Endothelial cell of umbilical vein (primary cell): Measurements from ENCODE around the gene CASK. TPM values are rescaled to one million over a fixed set of nuclear protein-coding genes. Genes with fewer than 3 reads are reported as not detected.

Source experiments
- BruUV-seq: library from RNA; stranded (reverse); fragments of 400-500 nt; replicated peaks from 2 replicates; lab custom pipeline; 2021; lab: Mats Ljungman, UMichigan
- CTCF ChIA-PET: fragments of 300-600, 350-600 bp; sonication (Branson Sonifier 250); formaldehyde crosslinking; loops from one replicate; lab custom pipeline; 2021; ENCODE audit warnings: antibody characterized with exemption, inconsistent platforms; lab: Charles Lee
- POLR2A ChIA-PET: fragments of 300-600, 350-600 bp; sonication (Branson Sonifier 250); formaldehyde crosslinking; loops from one replicate; lab custom pipeline; 2021; ENCODE audit warnings: antibody characterized with exemption, inconsistent platforms; lab: Charles Lee
- DNase-seq: peaks from one replicate; pipeline ENCODE4 v3.0.0-alpha.2; 2011; ENCODE audit warnings: low read depth, low spot score
- FAIRE-seq: peaks from 2 replicates; lab custom pipeline; 2011; peaks lifted over from hg19 to GRCh38; lab: Jason Lieb, UNC
- H2AFZ ChIP-seq: 2 replicates; pipeline ENCODE4 v1.6.0; 2012; ENCODE audit warnings: low read depth, low read length, control low read depth, inconsistent platforms
- H3K27ac ChIP-seq: 2 replicates; pipeline ENCODE4 v1.5.1; 2011; ENCODE audit warnings: low read depth, mild to moderate bottlenecking, control low read depth, low read length, moderate library complexity; ENCODE audit not compliant: insufficient read depth
- H3K27me3 ChIP-seq, 2 experiments: 2 replicates each; pipeline versions ENCODE4 v1.6.0 to v1.6.1; 2011; ENCODE audit warnings: low read length in 2 of 2, mixed read lengths in 1 of 2; ENCODE audit not compliant: control insufficient read depth in 2 of 2, insufficient read depth in 2 of 2
- H3K36me3 ChIP-seq, 2 experiments: 2 replicates in 1 of 2; 3 replicates in 1 of 2; pipeline ENCODE4 v1.5.1; 2011; ENCODE audit warnings: low read length in 2 of 2, mild to moderate bottlenecking in 1 of 2, moderate library complexity in 1 of 2; ENCODE audit not compliant: control insufficient read depth in 2 of 2, insufficient read depth in 2 of 2; ENCODE audit errors: extremely low read depth in 1 of 2
- H3K4me1 ChIP-seq: 3 replicates; pipeline ENCODE4 v1.5.1; 2011; ENCODE audit warnings: mild to moderate bottlenecking, low read length; ENCODE audit not compliant: control insufficient read depth, insufficient read depth; ENCODE audit errors: extremely low read depth
- H3K4me2 ChIP-seq: 2 replicates; pipeline ENCODE4 v1.6.1; 2011; ENCODE audit warnings: low read length, control low read depth, mixed read lengths; ENCODE audit not compliant: insufficient read depth
- H3K4me3 ChIP-seq, 3 experiments: fragments of 200-600 bp in 1 of 3; sonication (generic), shearing (Covaris generic) in 1 of 3; replicated peaks in 1 of 3; 2 replicates each; pipeline ENCODE4 v1.5.1; 2011 to 2016; ENCODE audit warnings: control low read depth in 3 of 3, low read length in 3 of 3, mild to moderate bottlenecking in 2 of 3, inconsistent platforms in 1 of 3, low read depth in 1 of 3, moderate library complexity in 1 of 3; ENCODE audit not compliant: insufficient read depth in 1 of 3
- H3K79me2 ChIP-seq: 2 replicates; pipeline ENCODE4 v1.6.0; 2012; ENCODE audit warnings: low read length, inconsistent platforms; ENCODE audit not compliant: control insufficient read depth, insufficient read depth
- H3K9ac ChIP-seq: replicated peaks from 2 replicates; pipeline ENCODE3; 2011; ENCODE audit warnings: low read length, control low read depth; ENCODE audit not compliant: insufficient read depth; ENCODE audit errors: extremely low read depth
- H3K9me1 ChIP-seq: replicated peaks from 3 replicates; pipeline ENCODE4 v1.6.0; 2011; ENCODE audit warnings: mild to moderate bottlenecking, low read length; ENCODE audit not compliant: control insufficient read depth, insufficient read depth; ENCODE audit errors: extremely low read depth
- H3K9me3 ChIP-seq: replicated peaks from 2 replicates; pipeline ENCODE4 v1.5.1; 2012; ENCODE audit warnings: low read length, inconsistent platforms; ENCODE audit not compliant: control insufficient read depth, insufficient read depth
- H4K20me1 ChIP-seq: replicated peaks from 2 replicates; pipeline ENCODE3; 2011; ENCODE audit warnings: mild to moderate bottlenecking, low read length; ENCODE audit not compliant: control insufficient read depth, insufficient read depth; ENCODE audit errors: extremely low read depth
- EZH2 ChIP-seq: IDR thresholded peaks from 2 replicates; pipeline ENCODE4 v1.6.1; 2012; ENCODE audit warnings: borderline replicate concordance, low read depth, mild to moderate bottlenecking, moderate library complexity, low read length, inconsistent platforms; ENCODE audit not compliant: severe bottlenecking
- FOS ChIP-seq: IDR thresholded peaks from 2 replicates; pipeline ENCODE4 v1.6.1; 2011; ENCODE audit warnings: mild to moderate bottlenecking, low read length, moderate library complexity, borderline replicate concordance; ENCODE audit not compliant: insufficient read depth
- GATA2 ChIP-seq: IDR thresholded peaks from 2 replicates; pipeline ENCODE4 v1.7.0; 2011; ENCODE audit warnings: low read depth, mild to moderate bottlenecking, moderate library complexity, mixed read lengths, low read length; ENCODE audit not compliant: insufficient read length, insufficient read depth
- JUN ChIP-seq: IDR thresholded peaks from 2 replicates; pipeline ENCODE4 v1.6.1; 2011; ENCODE audit warnings: borderline replicate concordance, low read depth; ENCODE audit not compliant: insufficient read length, insufficient read depth
- MYC ChIP-seq: IDR thresholded peaks from one replicate; pipeline ENCODE4 v1.6.1; 2011; ENCODE audit warnings: mild to moderate bottlenecking, low read depth, low read length
- POLR2A ChIP-seq: IDR thresholded peaks from 2 replicates; pipeline ENCODE4 v1.6.1; 2012; ENCODE audit warnings: low read depth, mild to moderate bottlenecking, control low read depth, low read length
- POLR2AphosphoS5 ChIP-seq: IDR thresholded peaks from 2 replicates; pipeline ENCODE4 v1.6.1; 2012; ENCODE audit warnings: low read depth, mild to moderate bottlenecking, control low read depth, low read length, moderate library complexity; ENCODE audit not compliant: insufficient read depth
- dilution Hi-C: fragments of 300-500 bp; cut with MboI; formaldehyde crosslinking; loops from one replicate; pipeline ENCODE4 v1.15.0; 2019; ENCODE audit warnings: low sequenced_read_pairs; ENCODE audit not compliant: extremely low pct_ligation_motif_present
- intact Hi-C: fragments of 100-400 bp; cut with micrococcal nuclease; formaldehyde crosslinking; loops from one replicate; pipeline ENCODE4 v1.10.0; 2022
- polyA plus RNA-seq, 4 experiments: library from polyadenylated mRNA; depleted of rRNA in 3 of 4; stranded (reverse) in 3 of 4; unstranded in 1 of 4; fragments of >200 nt; gene quantifications; 2 replicates each; pipeline versions ENCODE4 v1.2.1 to v1.2.3, GENCODE V29; 2011 to 2012; ENCODE audit warnings: missing spikeins in 1 of 4
- total RNA-seq: library from RNA; stranded (reverse); gene quantifications from 2 replicates; pipeline ENCODE4 v1.2.3, GENCODE V29; 2021
- TF ChIP-seq, protein P1 (sequence below): IDR thresholded peaks from 2 replicates; pipeline ENCODE4 v1.6.1; 2011; ENCODE audit not compliant: insufficient read depth, insufficient read length
- TF ChIP-seq, protein P2 (sequence below), 2 donors: IDR thresholded peaks; 1 replicate in 1 of 2; 2 replicates in 1 of 2; pipeline ENCODE4 v1.5.1; 2011; ENCODE audit warnings: low read length in 2 of 2, mild to moderate bottlenecking in 2 of 2, moderate library complexity in 2 of 2, control low read depth in 1 of 2, inconsistent platforms in 1 of 2, low read depth in 1 of 2; ENCODE audit not compliant: insufficient read depth in 1 of 2; ENCODE audit errors: extremely low read depth in 1 of 2

Gene CASK
- total and polyA plus RNA-seq, 2 donors (not counting 3 experiments of a cell fraction or from before 2014, with no cell fraction given): 6.4 to 30.4 TPM

DNA sequence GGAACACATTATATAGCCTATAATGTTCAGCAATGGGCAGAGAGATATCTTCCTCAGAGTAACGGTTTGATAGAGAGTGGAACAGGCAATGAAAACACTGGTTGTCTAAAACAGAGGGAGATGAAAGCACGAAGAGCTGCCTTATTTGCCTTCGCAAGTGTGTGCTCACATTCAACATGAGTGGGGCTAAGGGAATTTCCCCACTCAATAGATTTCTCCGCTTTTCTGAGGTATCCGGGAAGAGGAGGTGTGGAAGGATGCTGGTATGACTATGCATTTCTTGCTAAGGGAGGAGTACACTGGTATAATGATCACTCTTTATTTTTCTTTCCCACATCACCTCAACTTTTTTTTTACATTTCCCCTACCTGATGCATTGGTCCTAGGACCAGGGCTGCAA is 207.1 kb downstream of the CASK start:
- intact Hi-C loops: no loop called here
- TF ChIP-seq, protein P1, sequence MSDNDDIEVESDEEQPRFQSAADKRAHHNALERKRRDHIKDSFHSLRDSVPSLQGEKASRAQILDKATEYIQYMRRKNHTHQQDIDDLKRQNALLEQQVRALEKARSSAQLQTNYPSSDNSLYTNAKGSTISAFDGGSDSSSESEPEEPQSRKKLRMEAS: no peak
- no peak for TF ChIP-seq POLR2AphosphoS5
- TF ChIP-seq EZH2: no peak
- TF ChIP-seq, protein P2, sequence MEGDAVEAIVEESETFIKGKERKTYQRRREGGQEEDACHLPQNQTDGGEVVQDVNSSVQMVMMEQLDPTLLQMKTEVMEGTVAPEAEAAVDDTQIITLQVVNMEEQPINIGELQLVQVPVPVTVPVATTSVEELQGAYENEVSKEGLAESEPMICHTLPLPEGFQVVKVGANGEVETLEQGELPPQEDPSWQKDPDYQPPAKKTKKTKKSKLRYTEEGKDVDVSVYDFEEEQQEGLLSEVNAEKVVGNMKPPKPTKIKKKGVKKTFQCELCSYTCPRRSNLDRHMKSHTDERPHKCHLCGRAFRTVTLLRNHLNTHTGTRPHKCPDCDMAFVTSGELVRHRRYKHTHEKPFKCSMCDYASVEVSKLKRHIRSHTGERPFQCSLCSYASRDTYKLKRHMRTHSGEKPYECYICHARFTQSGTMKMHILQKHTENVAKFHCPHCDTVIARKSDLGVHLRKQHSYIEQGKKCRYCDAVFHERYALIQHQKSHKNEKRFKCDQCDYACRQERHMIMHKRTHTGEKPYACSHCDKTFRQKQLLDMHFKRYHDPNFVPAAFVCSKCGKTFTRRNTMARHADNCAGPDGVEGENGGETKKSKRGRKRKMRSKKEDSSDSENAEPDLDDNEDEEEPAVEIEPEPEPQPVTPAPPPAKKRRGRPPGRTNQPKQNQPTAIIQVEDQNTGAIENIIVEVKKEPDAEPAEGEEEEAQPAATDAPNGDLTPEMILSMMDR (IDR thresholded peaks at IDR 0.05; ENCODE audit: extremely low read depth in 1 of 2, insufficient read depth in 1 of 2, low read depth in 1 of 2, low read length in 2 of 2): no peak
- TF ChIP-seq FOS: no peak
- TF ChIP-seq GATA2: no peak
- TF ChIP-seq MYC: no peak
- no peak for TF ChIP-seq JUN
- no peak for TF ChIP-seq POLR2A
- ChIA-PET CTCF (no interaction called here), POLR2A (no interaction called here)
- Histone ChIP-seq H3K9ac (no peak overlapping the region), H4K20me1 (no peaks in the 10 kb centered on the region), H3K36me3 (no peaks in the 10 kb centered on the region), H2AFZ (no peak overlapping the region), H3K4me1 (no peaks in the 10 kb centered on the region), H3K9me1 (no peaks in the 10 kb centered on the region), H3K4me2 (no peak overlapping the region), H3K27me3 (no peaks in the 10 kb centered on the region), H3K4me3 (no peak overlapping the region), H3K27ac (no peak overlapping the region), H3K79me2 (no peaks in the 10 kb centered on the region), H3K9me3 (no peaks in the 10 kb centered on the region)
- BruUV-seq: no TSS peak
- FAIRE-seq: no peak
- no peak for DNase-seq
- dilution Hi-C loops: no loop called here
